ENCODE measurements around the gene ATP11A. TPM values are rescaled to one million over a fixed set of nuclear protein-coding genes. Genes with fewer than 3 reads are reported as not detected.
A peak's percentile ranks its signal among the peaks of the same experiment; 100 is the strongest.

Gene ATP11A
- total RNA-seq, 1 experiment from 2014 or later: 65.3 TPM

DNA sequence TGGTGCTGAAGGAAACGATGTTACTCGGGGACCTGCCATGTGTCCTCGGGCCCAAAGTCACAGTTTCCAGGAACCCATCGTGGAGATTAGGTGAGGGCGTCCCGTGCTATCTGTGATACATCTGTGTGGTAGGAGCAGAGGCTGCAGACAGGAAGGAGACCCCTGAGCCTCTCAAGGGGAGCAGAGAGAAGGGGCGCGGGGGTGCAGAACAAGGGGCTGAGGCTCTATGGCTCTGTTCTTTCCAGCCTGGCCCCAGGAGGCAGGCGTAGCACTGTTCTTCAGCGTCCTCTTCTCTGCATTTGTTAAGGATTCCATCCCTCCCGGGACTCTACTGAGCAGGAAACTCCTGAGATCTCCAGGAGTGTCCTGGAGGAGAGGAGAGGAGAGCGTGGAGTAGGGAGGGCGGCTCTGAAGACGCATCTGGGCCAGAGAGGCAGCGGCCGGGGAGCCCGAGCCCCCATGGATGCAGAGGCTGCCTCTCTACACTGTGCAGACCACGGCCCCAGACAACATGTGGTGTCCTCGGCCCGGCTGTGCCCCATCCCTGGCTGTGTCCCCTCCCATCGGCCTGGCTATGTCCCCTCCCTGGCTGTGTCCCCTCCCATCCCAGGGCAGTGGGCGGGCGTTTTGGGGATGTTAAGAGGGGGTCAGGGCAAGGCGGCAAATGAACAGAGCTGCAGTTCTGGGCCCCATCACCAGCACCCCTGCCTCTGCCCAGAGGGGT lies 118.0 kb downstream of the ATP11A start:
- Histone ChIP-seq H3T11ph (ENCODE audit: low read length) (no peak overlapping the region), H3K14ac (ENCODE audit: insufficient read depth, low read length) (no peak overlapping the region), H2BK15ac (ENCODE audit: low read depth, low read length) (no peak overlapping the region), H2BK5ac (ENCODE audit: insufficient read length, low read length) (no peak overlapping the region), H3K27ac (ENCODE audit: insufficient read length, low read depth, low read length) (no peak overlapping the region), H2BK120ac (ENCODE audit: low read depth, low read length, poor library complexity, severe bottlenecking) (no peak overlapping the region), H3K79me1 (ENCODE audit: insufficient read depth, low read depth, low read length, poor library complexity, severe bottlenecking) (no peaks in the 10 kb centered on the region), H3K27me3 (ENCODE audit: insufficient read depth, low read length) (no peaks in the 10 kb centered on the region), H3K4me1 (ENCODE audit: insufficient read depth, low read length) (no peaks in the 10 kb centered on the region), H3K4ac (ENCODE audit: low read depth, low read length) (no peak overlapping the region), H3K23me2 (ENCODE audit: insufficient read length, low read depth, low read length, poor library complexity, severe bottlenecking) (no peaks in the 10 kb centered on the region), H4K5ac (ENCODE audit: insufficient read length, low read depth, low read length) (no peak overlapping the region), H3K9me3 (ENCODE audit: control insufficient read depth, low read depth, low read length) (no peaks in the 10 kb centered on the region), H3K18ac (ENCODE audit: insufficient read length, low read depth, low read length) (no peak overlapping the region), H3K56ac (ENCODE audit: insufficient read length, low read depth, low read length) (no peak overlapping the region), H3K23ac (ENCODE audit: insufficient read length, low read depth, low read length) (no peak overlapping the region), H3K79me2 (ENCODE audit: insufficient read depth, low read length) (no peaks in the 10 kb centered on the region), H4K91ac (ENCODE audit: insufficient read length, low read depth, low read length) (no peak overlapping the region), H2AFZ (ENCODE audit: low read length) (no peak overlapping the region), H4K20me1 (ENCODE audit: control insufficient read depth, insufficient read depth, insufficient read length) (no peaks in the 10 kb centered on the region), H2AK5ac (ENCODE audit: insufficient read length, low read length) (no peak overlapping the region), H2BK12ac (ENCODE audit: insufficient read length, low read depth, low read length) (no peak overlapping the region), H4K8ac (replicated peaks; ENCODE audit: insufficient read length, low read depth, low read length) (no peak overlapping the region), H3K4me2 (ENCODE audit: insufficient read depth, insufficient read length, low read length) (no peak overlapping the region), H2BK20ac (ENCODE audit: low read depth, low read length, poor library complexity, severe bottlenecking) (no peak overlapping the region), H3K9ac (ENCODE audit: extremely low read depth, insufficient read length, low read length) (no peak overlapping the region)
- peaks cover 11 to 13% of the 10 kb centered on the region in 2 experiments for H3K4me1 Mint-ChIP-seq
- no peaks in the 10 kb centered on the region for H3K27me3 Mint-ChIP-seq (ENCODE audit: low read depth)
- H3K9me3 Mint-ChIP-seq: no peaks in the 10 kb centered on the region; a peak in 1 of 5 replicates
- peak overlapping the region in 2 of 3 experiments; percentile 59 to 82; a peak in 2 of 7 replicates for H3K27ac Mint-ChIP-seq
- H3K36me3 Mint-ChIP-seq (ENCODE audit: insufficient read depth in 1 of 3, low read depth in 3 of 3): peaks cover 27 to 44% (median 37%) of the 10 kb centered on the region in 3 experiments
- no CpG with 5 or more reads among the region's 24 CpGs for WGBS (ENCODE audit: extremely low coverage, insufficient read length, low lambda C conversion rate)
- TF ChIP-seq, protein P1, sequence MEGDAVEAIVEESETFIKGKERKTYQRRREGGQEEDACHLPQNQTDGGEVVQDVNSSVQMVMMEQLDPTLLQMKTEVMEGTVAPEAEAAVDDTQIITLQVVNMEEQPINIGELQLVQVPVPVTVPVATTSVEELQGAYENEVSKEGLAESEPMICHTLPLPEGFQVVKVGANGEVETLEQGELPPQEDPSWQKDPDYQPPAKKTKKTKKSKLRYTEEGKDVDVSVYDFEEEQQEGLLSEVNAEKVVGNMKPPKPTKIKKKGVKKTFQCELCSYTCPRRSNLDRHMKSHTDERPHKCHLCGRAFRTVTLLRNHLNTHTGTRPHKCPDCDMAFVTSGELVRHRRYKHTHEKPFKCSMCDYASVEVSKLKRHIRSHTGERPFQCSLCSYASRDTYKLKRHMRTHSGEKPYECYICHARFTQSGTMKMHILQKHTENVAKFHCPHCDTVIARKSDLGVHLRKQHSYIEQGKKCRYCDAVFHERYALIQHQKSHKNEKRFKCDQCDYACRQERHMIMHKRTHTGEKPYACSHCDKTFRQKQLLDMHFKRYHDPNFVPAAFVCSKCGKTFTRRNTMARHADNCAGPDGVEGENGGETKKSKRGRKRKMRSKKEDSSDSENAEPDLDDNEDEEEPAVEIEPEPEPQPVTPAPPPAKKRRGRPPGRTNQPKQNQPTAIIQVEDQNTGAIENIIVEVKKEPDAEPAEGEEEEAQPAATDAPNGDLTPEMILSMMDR (conservative IDR thresholded peaks at IDR 0.05): no peak
- no peak overlapping the region; a peak in 1 of 5 replicates for H3K4me3 Mint-ChIP-seq
- no peak for DNase-seq

Data from H9 (cell line).